ENCODE results near the gene NEK10. TPM values are rescaled to one million over a fixed set of nuclear protein-coding genes. Genes with fewer than 3 reads are reported as not detected.

The NEK10 gene
- total and polyA plus RNA-seq, 2 of the 4 experiments (the other 2 are of a cell fraction), result 2.2 to 6.6 TPM

GRCh38 chr3:27108322-27108721 is 260.9 kb downstream of the NEK10 start:
- no peak overlapping the region for H3K14ac ChIP-seq (replicated peaks; ENCODE audit: low read depth, low read length)
- H3K79me1 ChIP-seq (ENCODE audit: low read depth in 1 of 2, low read length in 2 of 2), result no peaks in the 10 kb centered on the region
- no peak overlapping the region for H4K91ac ChIP-seq (ENCODE audit: insufficient read depth, low read depth, low read length)
- DNase-seq (no peak), ATAC-seq (ENCODE audit: low read depth) (no peak)
- no peak overlapping the region for H2BK15ac ChIP-seq (ENCODE audit: low read depth, low read length)
- H4K20me1 ChIP-seq (ENCODE audit: insufficient read depth, low read length), result no peaks in the 10 kb centered on the region
- H2AK5ac ChIP-seq (ENCODE audit: low read depth, low read length), result no peak overlapping the region
- H3K4ac ChIP-seq (ENCODE audit: low read depth, low read length), result no peak overlapping the region
- intact Hi-C loops (cut with micrococcal nuclease) (no loop called here), in situ Hi-C loops (cut with MboI; ENCODE audit: low sequenced_read_pairs) (no loop called here), dilution Hi-C loops (cut with HindIII; ENCODE audit: low sequenced_read_pairs, unreplicated experiment) (no loop called here)
- no peak overlapping the region for H3K56ac ChIP-seq (ENCODE audit: extremely low read depth, insufficient read depth, low read length)
- H2BK20ac ChIP-seq (ENCODE audit: low read depth, low read length), result no peak overlapping the region
- no TSS peak for BruUV-seq (replicated peaks)
- ChIA-PET CTCF (interaction anchor here (1.1 kb wide), 1 partner anchor 170 kb away, joined by 3 read pairs; no protein-coding TSS in a partner anchor), POLR2A (ENCODE audit: unreplicated experiment) (no interaction called here)
- H2AK9ac ChIP-seq (replicated peaks; ENCODE audit: low read depth, low read length, poor library complexity), result no peak overlapping the region
- TF ChIP-seq FOS (IDR thresholded peaks at IDR 0.05; ENCODE audit: low read depth, low read length), result no peak
- no peak for TF ChIP-seq NFE2L2 (IDR thresholded peaks at IDR 0.05; ENCODE audit: low read depth, low read length)
- no peak for TF ChIP-seq ELK1 (IDR thresholded peaks at IDR 0.05; ENCODE audit: borderline replicate concordance, low read depth, low read length)
- TF ChIP-seq RCOR1 (IDR thresholded peaks at IDR 0.05; ENCODE audit: insufficient replicate concordance, low read length), result no peak
- no peak for TF ChIP-seq MAZ (IDR thresholded peaks at IDR 0.05; ENCODE audit: borderline replicate concordance, low read depth, low read length)
- no peak for TF ChIP-seq CHD1 (IDR thresholded peaks at IDR 0.05; ENCODE audit: low read depth, low read length)
- no peak for TF ChIP-seq USF2 (IDR thresholded peaks at IDR 0.05; ENCODE audit: low read depth, low read length)
- no peak for TF ChIP-seq MXI1 (IDR thresholded peaks at IDR 0.05; ENCODE audit: borderline replicate concordance, low read depth, low read length)
- no peak for TF ChIP-seq RAD21 (IDR thresholded peaks at IDR 0.05; ENCODE audit: low read length)
- no peak for TF ChIP-seq SMC3 (IDR thresholded peaks at IDR 0.05; ENCODE audit: low read depth, low read length)
- H3K23ac ChIP-seq (ENCODE audit: low read depth, low read length), result no peak overlapping the region
- H2BK120ac ChIP-seq (ENCODE audit: low read depth, low read length), result no peak overlapping the region
- no peak overlapping the region for H2BK5ac ChIP-seq (ENCODE audit: low read depth, low read length, poor library complexity, severe bottlenecking)
- H3K27me3 ChIP-seq (ENCODE audit: control insufficient read depth, insufficient read depth, low read length), result no peaks in the 10 kb centered on the region
- H3K9ac ChIP-seq (ENCODE audit: low read depth, low read length), result no peak overlapping the region
- H3K36me3 ChIP-seq (ENCODE audit: control insufficient read depth, insufficient read depth, low read length), result no peaks in the 10 kb centered on the region
- no peak overlapping the region for H2AFZ ChIP-seq (replicated peaks; ENCODE audit: low read length, poor library complexity)
- no peaks in the 10 kb centered on the region for H3K4me1 ChIP-seq (ENCODE audit: control insufficient read depth, insufficient read depth, low read length)
- no peak overlapping the region for H3K4me3 ChIP-seq (ENCODE audit: insufficient read depth, low read depth, low read length)
- no peak overlapping the region for H4K5ac ChIP-seq (ENCODE audit: low read depth, low read length)
- no peaks in the 10 kb centered on the region for H3K9me3 ChIP-seq (ENCODE audit: control insufficient read depth, insufficient read depth, low read length)
- no peak overlapping the region for H3K18ac ChIP-seq (ENCODE audit: low read depth, low read length)
- WGBS, 2 experiments (ENCODE audit: extremely low coverage in 2 of 2, insufficient read length in 1 of 2), result no CpG with 5 or more reads among the region's 4 CpGs
- no peak overlapping the region for H4K8ac ChIP-seq (ENCODE audit: low read depth in 2 of 2, low read length in 2 of 2)
- no peak overlapping the region for H3K27ac ChIP-seq (ENCODE audit: insufficient read depth, low read length)
- no peak overlapping the region for H3K4me2 ChIP-seq (ENCODE audit: low read depth, low read length)
- no peaks in the 10 kb centered on the region for H3K9me1 ChIP-seq (ENCODE audit: insufficient read depth, low read length)
